HG03460 (cell line): ENCODE measurements around the gene CUEDC1.
A peak's percentile ranks its signal among the peaks of the same experiment; 100 is the strongest.
"Not testable (repeated sequence)": the region's sequence is repeated elsewhere in the genome, so short reads cannot be mapped to it uniquely, and the experiment has no call there.

Experiments used
- ATAC-seq: cut with Tn5 transposase; IDR thresholded peaks from one replicate; pipeline ENCODE4 v1.9.1; 2021; ENCODE audit not compliant: unreplicated experiment

Gene CUEDC1

DNA sequence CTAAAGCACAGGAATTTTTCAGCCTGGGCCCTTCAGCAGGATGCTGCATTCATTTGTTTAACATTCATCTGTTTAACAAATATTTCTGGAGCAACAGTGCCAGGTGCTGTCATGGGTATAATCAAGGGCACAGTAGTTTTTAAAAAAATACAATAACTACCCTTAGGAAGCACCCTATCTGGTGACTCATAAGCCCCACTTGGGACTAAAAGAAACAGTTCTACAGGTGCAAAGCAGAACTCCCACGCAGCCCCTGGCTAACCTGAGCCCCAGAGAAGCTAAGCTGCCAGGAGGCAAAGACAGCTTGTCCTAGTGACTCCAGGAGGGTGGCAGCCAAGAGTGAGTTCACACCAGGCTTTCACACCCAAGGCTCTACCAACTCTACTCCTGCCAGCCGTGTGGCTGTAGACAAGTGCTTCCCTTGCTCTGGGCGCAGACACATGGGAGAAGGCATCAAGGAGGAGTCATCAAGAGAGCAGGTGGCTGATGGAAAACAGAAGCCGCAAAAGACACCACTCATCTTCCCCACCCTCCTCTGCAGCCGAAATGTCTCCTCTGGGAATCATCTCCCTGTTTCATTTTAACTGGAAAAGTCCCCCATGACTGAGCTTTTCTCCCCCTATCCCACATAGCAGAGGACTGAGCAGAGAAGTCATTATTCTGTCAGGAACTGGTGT lies 14.4 kb downstream of the CUEDC1 start:
- no peak for ATAC-seq

DNA sequence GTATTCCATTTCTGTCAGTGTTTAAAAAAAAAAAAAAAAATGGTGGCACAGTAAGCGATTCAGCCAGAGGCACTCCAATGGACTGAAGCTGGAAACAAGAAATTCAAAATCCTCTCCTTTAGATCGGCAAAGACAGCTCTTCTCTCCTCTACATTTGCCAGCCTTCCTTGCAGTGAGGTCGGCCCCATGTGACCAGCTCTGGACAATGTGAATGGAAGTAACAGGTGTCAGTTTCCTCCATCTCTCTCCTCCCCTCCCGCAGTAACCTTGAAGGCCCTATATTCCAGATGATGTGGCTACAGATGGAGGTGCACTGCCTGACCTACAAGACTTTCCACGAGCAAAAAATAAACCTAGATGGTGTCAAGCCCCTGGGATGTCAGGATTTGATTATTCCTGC lies 15.0 kb downstream of the CUEDC1 start:
- ATAC-seq = no peak

DNA sequence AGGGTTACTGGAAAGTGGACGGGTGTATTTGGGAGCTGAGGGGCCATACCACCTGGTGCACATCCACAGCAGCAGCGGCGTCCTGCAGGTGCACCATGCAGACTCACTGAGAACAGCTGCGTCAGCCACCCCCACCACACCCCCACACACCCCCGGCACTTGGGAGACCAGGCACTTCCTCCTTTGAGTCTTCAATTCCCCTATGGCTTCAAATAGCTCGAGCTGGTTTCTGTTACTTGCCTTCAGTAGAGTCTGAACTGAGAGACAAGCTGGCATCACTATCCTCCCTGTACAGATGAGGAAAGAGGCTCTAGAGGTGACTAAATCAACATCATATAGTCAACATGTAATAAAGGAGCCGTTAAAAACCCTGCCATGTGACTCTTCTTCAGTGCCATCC lies 15.4 kb downstream of the CUEDC1 start:
- peak; percentile 79 for ATAC-seq

- no peak for ATAC-seq
Observed at GRCh38 chr17:57938061-57938502, 17.1 kb downstream of the CUEDC1 start.

- ATAC-seq = no peak
Observed at GRCh38 chr17:57937492-57937891, 17.7 kb downstream of the CUEDC1 start.

DNA sequence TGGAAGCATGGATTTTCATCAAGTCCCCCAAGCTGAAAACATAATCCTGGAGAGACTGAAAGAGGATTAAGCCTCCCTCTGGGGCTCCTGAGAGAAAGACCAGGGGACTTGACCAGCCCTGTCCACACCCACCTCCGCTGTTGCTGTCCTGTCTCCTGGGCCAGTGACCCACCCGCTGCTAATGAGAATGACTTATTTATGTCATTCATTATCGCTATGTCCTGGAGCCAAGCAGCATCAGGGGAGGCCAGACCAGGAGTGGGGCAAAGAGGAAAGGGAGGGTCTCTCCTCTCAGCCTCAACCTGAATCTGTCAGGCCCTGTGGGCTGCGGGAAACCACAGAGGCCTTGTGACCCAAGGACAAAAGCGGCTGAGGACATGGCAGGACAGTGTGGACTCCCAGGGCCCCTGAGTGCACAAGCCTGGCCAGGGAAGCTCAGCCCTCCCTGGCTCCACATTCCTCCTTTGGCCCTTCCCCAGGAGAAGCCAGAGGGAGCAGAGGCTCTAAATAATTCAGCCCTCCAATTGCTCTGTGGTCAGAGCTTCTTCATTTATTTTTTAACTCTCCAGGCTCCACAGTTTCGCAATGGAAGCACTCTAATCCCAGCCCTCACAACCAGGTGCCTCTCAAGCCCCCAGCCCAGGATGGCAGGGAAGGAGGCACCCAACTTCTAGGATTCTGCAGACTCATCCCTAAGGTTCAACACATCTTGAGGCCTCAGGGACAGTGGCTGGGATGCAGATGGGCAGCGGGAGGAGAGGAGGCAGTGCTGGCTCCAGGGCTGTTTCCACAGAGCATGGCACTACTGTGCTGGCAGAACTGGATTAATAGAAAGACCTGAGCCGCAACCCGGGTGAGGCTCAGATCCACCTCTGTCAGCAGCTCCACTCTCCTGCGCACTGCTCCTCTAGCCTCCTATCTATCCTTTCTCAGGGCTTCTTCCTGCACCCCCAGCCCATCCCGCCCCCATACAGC lies 19.1 kb downstream of the CUEDC1 start:
- no peak for ATAC-seq

DNA sequence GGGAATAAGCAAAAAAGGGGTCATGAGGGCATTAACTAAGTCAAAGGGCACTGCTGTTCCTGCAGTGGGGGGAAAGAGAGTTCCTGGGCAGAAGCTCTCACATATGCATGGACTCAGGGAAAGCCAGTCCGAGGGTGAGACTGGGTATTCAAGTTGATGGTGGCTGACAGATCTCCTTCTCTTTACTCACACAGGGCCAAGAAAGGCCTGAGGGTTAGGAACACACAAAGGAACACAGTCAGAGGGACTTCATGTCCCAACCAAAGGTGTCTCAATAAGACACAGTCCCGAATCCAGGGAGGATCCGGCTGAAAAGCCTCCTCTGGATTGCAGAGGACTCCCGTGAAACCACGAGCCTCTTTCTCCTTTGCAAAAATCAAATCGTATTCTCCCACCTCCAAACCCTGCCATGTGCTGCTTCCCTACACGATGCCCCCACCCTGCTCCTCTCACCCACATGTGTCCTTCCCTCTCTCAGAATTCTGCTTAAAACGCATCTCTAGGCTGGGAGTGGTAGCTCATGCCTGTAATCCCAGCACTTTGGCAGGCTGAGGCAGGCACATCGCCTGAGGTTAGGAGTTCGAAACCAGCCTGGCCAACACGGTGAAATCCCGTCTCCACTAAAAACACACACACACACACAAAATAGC lies 23.6 kb downstream of the CUEDC1 start:
- ATAC-seq = no peak

GRCh38 chr17:57930239-57930638 lies 25.0 kb downstream of the CUEDC1 start:
- ATAC-seq = no peak

- no peak for ATAC-seq
Observed at GRCh38 chr17:57929386-57929785, 25.8 kb downstream of the CUEDC1 start.

- ATAC-seq = no peak
Observed at GRCh38 chr17:57928928-57929327, 26.3 kb downstream of the CUEDC1 start.

- no peak for ATAC-seq
Observed at GRCh38 chr17:57927048-57927723, 28.0 kb downstream of the CUEDC1 start.

- no peak for ATAC-seq
Observed at GRCh38 chr17:57926723-57927047, 28.5 kb downstream of the CUEDC1 start.

GRCh38 chr17:57925361-57925990 lies 29.7 kb downstream of the CUEDC1 start:
- no peak for ATAC-seq

DNA sequence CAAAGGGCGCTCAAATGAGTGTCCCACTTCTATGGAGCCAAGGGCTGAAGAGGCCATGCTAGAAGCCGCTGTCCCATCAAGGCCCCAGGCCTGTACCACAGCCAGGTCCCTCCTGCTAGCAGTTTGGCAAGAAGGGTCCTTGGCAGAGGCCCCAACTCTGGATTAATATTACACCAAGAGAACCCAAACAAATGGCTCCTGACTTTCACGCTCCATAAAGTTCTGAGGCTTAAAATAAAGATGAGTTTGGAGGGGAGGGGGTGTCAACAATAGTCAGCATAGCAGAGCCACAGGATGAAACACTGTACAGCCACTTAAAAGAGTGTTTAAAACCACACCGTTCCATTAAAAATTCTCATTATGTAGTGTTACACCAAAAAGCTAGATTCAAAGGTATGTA lies 30.5 kb downstream of the CUEDC1 start:
- ATAC-seq = no peak

- no peak for ATAC-seq
Observed at GRCh38 chr17:57923182-57923872, 31.9 kb downstream of the CUEDC1 start.

DNA sequence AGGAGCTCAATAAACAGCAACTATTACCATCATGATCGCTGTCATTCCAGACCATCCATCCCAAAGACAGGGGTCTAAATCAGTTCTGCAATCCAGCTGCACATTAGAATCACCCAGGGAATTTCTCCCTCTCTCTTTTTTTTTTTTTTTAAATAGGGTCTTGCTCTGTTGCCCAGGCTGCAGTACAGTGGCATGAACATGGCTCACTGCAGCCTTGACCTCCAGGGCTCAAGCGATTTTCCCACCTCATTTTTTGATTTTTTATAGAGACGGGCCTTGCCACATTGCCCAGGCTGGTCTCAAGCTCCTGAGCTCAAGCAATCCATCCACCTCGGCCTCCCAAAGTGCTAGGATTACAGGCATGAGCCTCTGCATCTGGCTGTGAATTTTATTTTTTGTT lies 32.5 kb downstream of the CUEDC1 start:
- ATAC-seq = not testable (repeated sequence)

GRCh38 chr17:57920916-57921703 lies 34.1 kb downstream of the CUEDC1 start:
- no peak for ATAC-seq

DNA sequence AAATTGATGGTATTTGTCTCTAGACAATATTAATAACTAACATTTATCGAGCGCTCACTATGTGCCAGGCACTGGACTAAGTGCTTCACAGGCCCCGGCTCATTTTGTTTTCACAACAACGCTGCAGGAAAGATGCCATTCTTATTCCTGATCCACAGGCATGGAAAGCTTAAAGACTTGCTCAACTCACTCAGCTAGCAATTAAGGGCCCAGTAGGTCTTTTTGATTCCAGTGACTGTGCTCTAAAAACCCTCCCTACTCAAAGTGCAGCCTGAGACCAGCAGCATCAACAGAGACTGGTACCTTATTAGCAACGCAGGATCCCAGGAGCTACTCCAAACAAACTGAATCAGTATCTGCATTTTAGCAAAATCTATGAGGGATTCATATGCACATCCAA lies 35.3 kb downstream of the CUEDC1 start:
- no peak for ATAC-seq
